GM19463 (cell line): ENCODE data around the gene SLC45A2.
"Not testable (repeated sequence)": the region's sequence is repeated elsewhere in the genome, so short reads cannot be mapped to it uniquely, and the experiment has no call there.

ENCODE experiments used
- ATAC-seq: cut with Tn5 transposase; IDR thresholded peaks from one replicate; pipeline ENCODE4 v1.9.1; 2021; ENCODE audit warnings: mild to moderate bottlenecking, moderate library complexity; ENCODE audit not compliant: unreplicated experiment

SLC45A2 gene

GRCh38 chr5:33984671-33985124 lies at the start of gene SLC45A2:
Gene SLC45A2 (minus strand): TSS chr5:33984693. CDS start chr5:33984583, 110 bp downstream.
- ATAC-seq = no peak

GRCh38 chr5:34031966-34032365 lies 47.5 kb upstream of the SLC45A2 start:
- ATAC-seq = no peak

- no peak for ATAC-seq
Observed at GRCh38 chr5:34031117-34031516, 46.6 kb upstream of the SLC45A2 start.

- ATAC-seq = not testable (repeated sequence)
Observed at GRCh38 chr5:34030585-34030984, 46.1 kb upstream of the SLC45A2 start.

- ATAC-seq = no peak
Observed at GRCh38 chr5:34030048-34030447, 45.6 kb upstream of the SLC45A2 start.

GRCh38 chr5:34028349-34028748 lies 43.9 kb upstream of the SLC45A2 start:
- ATAC-seq = no peak

- no peak for ATAC-seq
Observed at GRCh38 chr5:34026089-34026761, 41.7 kb upstream of the SLC45A2 start.

- peak; percentile 96 for ATAC-seq
Observed at GRCh38 chr5:34022121-34022705, 37.7 kb upstream of the SLC45A2 start.

- ATAC-seq = no peak
Observed at GRCh38 chr5:34021334-34021733, 36.8 kb upstream of the SLC45A2 start.

- ATAC-seq = no peak
Observed at GRCh38 chr5:34020726-34021125, 36.2 kb upstream of the SLC45A2 start.

- no peak for ATAC-seq
Observed at GRCh38 chr5:34017254-34017653, 32.8 kb upstream of the SLC45A2 start.

- no peak for ATAC-seq
Observed at GRCh38 chr5:34016750-34017149, 32.3 kb upstream of the SLC45A2 start.

GRCh38 chr5:34016222-34016621 lies 31.7 kb upstream of the SLC45A2 start:
- no peak for ATAC-seq

GRCh38 chr5:34015120-34015822 lies 30.8 kb upstream of the SLC45A2 start:
- no peak for ATAC-seq

GRCh38 chr5:34014626-34015025 lies 30.1 kb upstream of the SLC45A2 start:
- ATAC-seq = no peak

- no peak for ATAC-seq
Observed at GRCh38 chr5:34013547-34013946, 29.1 kb upstream of the SLC45A2 start.

- ATAC-seq = no peak
Observed at GRCh38 chr5:34012791-34013190, 28.3 kb upstream of the SLC45A2 start.

GRCh38 chr5:34011536-34011935 lies 27.0 kb upstream of the SLC45A2 start:
- ATAC-seq = no peak

GRCh38 chr5:34010146-34010545 lies 25.7 kb upstream of the SLC45A2 start:
- not testable (repeated sequence) for ATAC-seq

- no peak for ATAC-seq
Observed at GRCh38 chr5:34009610-34010009, 25.1 kb upstream of the SLC45A2 start.

GRCh38 chr5:34008802-34009201 lies 24.3 kb upstream of the SLC45A2 start:
- no peak for ATAC-seq
